Astrocyte (in vitro differentiated cells and primary cell): ENCODE results near the gene RCC2.

Experiments
- CTCF ChIP-seq: IDR thresholded peaks from 2 replicates; pipeline ENCODE4 v1.5.1; 2011; ENCODE audit warnings: low read depth, mild to moderate bottlenecking, inconsistent platforms, low read length, moderate library complexity; ENCODE audit not compliant: insufficient read depth
- EZH2 ChIP-seq: IDR thresholded peaks from 2 replicates; pipeline ENCODE4 v1.6.1; 2012; ENCODE audit warnings: mild to moderate bottlenecking, low read length, inconsistent platforms; ENCODE audit not compliant: insufficient read depth

- TF ChIP-seq CTCF (no peak), EZH2 (no peak)
These were observed 38.6 kb downstream of the RCC2 start for GRCh38 chr1:17400725-17401341.
